ENCODE results near the gene APEX1.
"Not testable (repeated sequence)": the region's sequence is repeated elsewhere in the genome, so short reads cannot be mapped to it uniquely, and the experiment has no call there.

APEX1 gene

GRCh38 chr14:20436363-20436755 lies 18.7 kb upstream of the APEX1 start:
- DNase-seq: no peak

- no peak for DNase-seq
These were observed 16.4 kb upstream of the APEX1 start for GRCh38 chr14:20438664-20439063.

- DNase-seq: no peak
These were observed 14.6 kb upstream of the APEX1 start for GRCh38 chr14:20440465-20440864.

GRCh38 chr14:20440882-20441281 lies 14.1 kb upstream of the APEX1 start:
- peak in 2 of 4 experiments; percentile 10 to 13 for DNase-seq

- DNase-seq: no peak
These were observed 13.6 kb upstream of the APEX1 start for GRCh38 chr14:20441461-20441860.

- not testable (repeated sequence) for DNase-seq
These were observed 11.4 kb upstream of the APEX1 start for GRCh38 chr14:20443650-20444049.

GRCh38 chr14:20446889-20447288 lies 8.1 kb upstream of the APEX1 start:
- no peak for DNase-seq

- not testable (repeated sequence) for DNase-seq
These were observed 2.2 kb upstream of the APEX1 start for GRCh38 chr14:20452831-20453230.

GRCh38 chr14:20455355-20456300 lies 602 bp downstream of the APEX1 start:
- no peak for DNase-seq

- no peak for DNase-seq
These were observed 1.9 kb downstream of the APEX1 start for GRCh38 chr14:20456971-20457370.

GRCh38 chr14:20458031-20458789 lies 3.2 kb downstream of the APEX1 start:
- no peak for DNase-seq

- DNase-seq: peak in 2 of 4 experiments; percentile 33 to 64
These were observed 5.6 kb downstream of the APEX1 start for GRCh38 chr14:20460458-20461224.

- peak; percentile 95 to 97 (median 96) for DNase-seq
These were observed 6.5 kb downstream of the APEX1 start, which contains the start of gene PIP4P1 for GRCh38 chr14:20461225-20462141. Gene PIP4P1 (minus strand): TSS chr14:20461434. CDS start chr14:20461325, 109 bp downstream.

GRCh38 chr14:20468764-20469241 lies 13.8 kb downstream of the APEX1 start:
- no peak for DNase-seq

GRCh38 chr14:20469242-20469889 lies 14.3 kb downstream of the APEX1 start, which contains the start of gene PNP:
Gene PNP (plus strand): TSS chr14:20469406. CDS start chr14:20469525, 119 bp downstream.
- DNase-seq: peak; percentile 67 to 78 (median 75)

- DNase-seq: peak in 1 of 4 experiments; percentile 19
These were observed 15.0 kb downstream of the APEX1 start for GRCh38 chr14:20469890-20470602.

GRCh38 chr14:20470603-20470901 lies 15.5 kb downstream of the APEX1 start:
- DNase-seq: no peak

- DNase-seq: no peak
These were observed 17.6 kb downstream of the APEX1 start for GRCh38 chr14:20472536-20473169.

GRCh38 chr14:20476776-20477175 lies 21.8 kb downstream of the APEX1 start:
- DNase-seq: no peak
